Measurements from ENCODE around the gene ZKSCAN1. TPM values are rescaled to one million over a fixed set of nuclear protein-coding genes. Genes with fewer than 3 reads are reported as not detected.
A peak's percentile ranks its signal among the peaks of the same experiment; 100 is the strongest.
"Not testable (repeated sequence)": the region's sequence is repeated elsewhere in the genome, so short reads cannot be mapped to it uniquely, and the experiment has no call there.

ZKSCAN1 gene
- 10 to 100 TPM; 48.5 to 52.4 (median 52.3) TPM for polyA plus RNA-seq (ENCODE audit: insufficient read length in 3 of 3)

DNA sequence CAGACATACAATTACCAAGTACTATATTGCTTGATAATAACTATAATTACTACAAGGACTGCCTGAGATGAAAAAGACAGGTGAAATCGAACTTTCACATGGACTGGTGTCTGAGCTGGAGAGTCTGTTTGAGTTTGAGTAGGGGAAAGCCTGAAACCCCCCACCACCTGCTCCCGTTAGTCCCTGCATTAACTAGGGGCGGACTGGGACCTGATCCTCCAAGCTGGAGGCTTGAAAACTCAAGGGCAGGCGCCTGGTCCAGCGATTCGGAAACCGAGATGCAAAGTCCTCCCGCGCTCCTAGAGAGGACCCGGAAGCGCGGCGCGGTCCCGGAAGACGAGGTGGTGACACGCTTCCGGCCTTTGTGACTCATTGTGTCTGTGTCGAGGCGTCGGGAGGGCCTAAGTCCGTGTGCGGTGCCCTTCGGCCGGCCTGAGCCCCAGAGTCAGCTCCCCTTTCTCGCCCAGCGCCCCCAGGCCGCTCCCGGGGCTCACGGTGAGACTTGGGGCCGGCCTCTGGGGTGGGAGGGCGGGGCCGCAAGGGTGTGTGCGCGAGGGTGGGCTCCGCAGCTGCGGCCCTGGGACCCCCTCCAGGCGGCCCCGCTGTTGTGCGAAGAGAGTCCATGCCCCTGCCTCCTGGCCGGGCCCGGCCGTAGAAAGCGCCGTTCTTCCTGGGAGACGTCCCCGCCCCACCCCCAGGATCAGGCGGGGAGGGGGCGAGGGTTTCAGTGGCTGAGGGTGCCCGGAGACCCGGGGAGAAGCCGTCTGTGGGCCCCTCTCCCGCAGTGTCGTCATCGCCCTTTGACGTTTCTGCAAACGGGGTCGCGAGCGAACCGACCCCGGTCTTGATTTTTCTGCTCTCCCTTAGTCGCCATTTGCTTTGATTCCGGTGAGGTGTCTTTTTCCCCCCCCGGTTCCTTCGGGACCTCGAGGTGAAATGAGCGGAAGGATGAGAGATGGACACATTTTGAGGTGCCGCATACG, at the start of gene ZKSCAN1:
ZKSCAN1 (plus strand) TSS at position 365 of the 983 bp plus-strand sequence. CDS start 7,911 bp downstream, outside the sequence.
- peak; percentile 74 to 83 (median 83) for DNase-seq (ENCODE audit: low read depth in 3 of 3, low spot score in 2 of 3)

GRCh38 chr7:99969298-99969697, 46.1 kb upstream of the ZKSCAN1 start:
- DNase-seq (ENCODE audit: low read depth in 3 of 3, low spot score in 2 of 3) = no peak

GRCh38 chr7:99969813-99970212, 45.6 kb upstream of the ZKSCAN1 start:
- DNase-seq (ENCODE audit: low read depth in 3 of 3, low spot score in 2 of 3) = not testable (repeated sequence)

GRCh38 chr7:99971242-99971641, 44.2 kb upstream of the ZKSCAN1 start:
- DNase-seq (ENCODE audit: low read depth in 3 of 3, low spot score in 2 of 3) = no peak

GRCh38 chr7:99973817-99974216, 41.6 kb upstream of the ZKSCAN1 start:
- DNase-seq (ENCODE audit: low read depth in 3 of 3, low spot score in 2 of 3) = not testable (repeated sequence)

- no peak for DNase-seq (ENCODE audit: low read depth in 3 of 3, low spot score in 2 of 3)
These were observed 40.7 kb upstream of the ZKSCAN1 start for GRCh38 chr7:99974681-99975080.

DNA sequence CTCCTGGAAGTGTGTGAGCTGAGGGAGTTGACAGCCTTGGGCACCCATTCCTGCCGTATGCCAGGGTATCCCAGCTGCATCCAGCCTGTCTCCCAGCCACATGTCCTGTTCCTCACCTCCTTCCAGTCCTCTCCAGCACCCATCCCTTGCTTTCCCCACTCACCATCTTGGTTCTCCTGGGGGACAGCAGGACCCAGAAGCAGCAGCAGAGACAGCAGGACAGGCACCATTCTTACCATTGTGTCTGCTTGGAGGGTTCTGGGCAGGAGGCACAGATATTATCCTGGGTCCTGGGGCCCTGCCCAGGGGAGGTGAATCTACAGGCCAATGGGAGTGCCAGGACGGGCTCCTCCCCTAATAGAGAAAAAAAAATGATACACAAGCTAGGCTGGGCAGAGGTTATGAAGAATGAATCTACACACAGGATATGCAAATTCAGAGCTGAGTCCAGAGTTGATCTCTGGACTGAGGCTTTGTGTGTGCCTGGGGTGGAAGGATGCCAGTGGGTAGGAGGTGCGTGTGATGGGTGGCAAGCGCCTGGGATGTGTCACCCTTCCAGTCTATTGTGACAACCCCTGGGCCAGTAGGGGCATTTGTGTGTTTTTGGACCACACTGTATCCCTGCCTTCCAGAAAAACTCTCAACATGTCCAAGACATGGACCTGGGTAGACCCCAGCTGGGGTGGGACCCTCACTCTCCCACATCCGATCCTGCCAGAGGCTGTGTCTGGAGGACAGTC, 39.4 kb upstream of the ZKSCAN1 start, which contains the start of gene AZGP1:
AZGP1 (minus strand) TSS at position 250 of the 740 bp plus-strand sequence; CDS start at position 239, 11 bp downstream.
- DNase-seq (ENCODE audit: low read depth in 3 of 3, low spot score in 2 of 3) = no peak

DNA sequence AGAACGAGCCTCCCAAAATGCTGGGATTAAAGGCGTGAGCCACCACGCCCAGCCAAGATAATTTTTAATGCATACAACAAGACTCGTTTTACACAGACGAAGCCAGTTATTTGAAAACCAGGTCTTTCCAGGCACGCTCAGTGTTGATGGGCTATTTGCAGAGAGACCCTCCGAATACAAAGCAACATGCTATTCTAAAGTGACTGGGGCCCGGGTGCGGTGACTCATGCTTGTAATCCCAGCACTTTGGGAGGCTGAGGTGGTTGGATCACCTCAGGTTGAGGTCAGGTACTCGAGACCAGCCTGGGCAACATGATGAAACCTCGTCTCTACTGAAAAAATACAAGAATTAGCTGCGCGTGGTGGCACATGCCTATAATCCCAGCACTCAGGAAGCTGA, 38.8 kb upstream of the ZKSCAN1 start:
- no peak for DNase-seq (ENCODE audit: low read depth in 3 of 3, low spot score in 2 of 3)

- DNase-seq (ENCODE audit: low read depth in 3 of 3, low spot score in 2 of 3) = not testable (repeated sequence)
These were observed 35.6 kb upstream of the ZKSCAN1 start for GRCh38 chr7:99979814-99980225.

- not testable (repeated sequence) for DNase-seq (ENCODE audit: low read depth in 3 of 3, low spot score in 2 of 3)
These were observed 34.9 kb upstream of the ZKSCAN1 start for GRCh38 chr7:99980448-99980872.

GRCh38 chr7:99981066-99981465, 34.3 kb upstream of the ZKSCAN1 start:
- not testable (repeated sequence) for DNase-seq (ENCODE audit: low read depth in 3 of 3, low spot score in 2 of 3)

DNA sequence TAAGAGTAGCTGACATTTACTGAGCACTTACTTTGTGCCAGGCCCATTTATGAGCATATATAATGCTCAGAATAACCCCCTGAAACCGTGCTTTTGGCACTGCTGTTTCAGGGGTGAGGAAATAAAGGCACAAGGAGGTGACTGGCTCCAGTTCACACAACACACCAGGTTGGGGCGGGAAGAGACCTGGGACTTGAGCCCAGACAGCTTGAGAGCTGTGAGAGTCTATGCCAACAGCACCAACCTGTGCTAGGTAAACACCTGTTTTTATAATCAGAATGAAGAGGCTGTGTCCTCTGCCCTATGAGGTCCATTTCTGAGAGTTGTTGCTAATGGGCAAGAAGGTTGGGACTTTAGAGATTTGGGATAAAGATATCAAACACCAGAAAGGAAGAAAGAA, 30.8 kb upstream of the ZKSCAN1 start:
- no peak for DNase-seq (ENCODE audit: low read depth in 3 of 3, low spot score in 2 of 3)

DNA sequence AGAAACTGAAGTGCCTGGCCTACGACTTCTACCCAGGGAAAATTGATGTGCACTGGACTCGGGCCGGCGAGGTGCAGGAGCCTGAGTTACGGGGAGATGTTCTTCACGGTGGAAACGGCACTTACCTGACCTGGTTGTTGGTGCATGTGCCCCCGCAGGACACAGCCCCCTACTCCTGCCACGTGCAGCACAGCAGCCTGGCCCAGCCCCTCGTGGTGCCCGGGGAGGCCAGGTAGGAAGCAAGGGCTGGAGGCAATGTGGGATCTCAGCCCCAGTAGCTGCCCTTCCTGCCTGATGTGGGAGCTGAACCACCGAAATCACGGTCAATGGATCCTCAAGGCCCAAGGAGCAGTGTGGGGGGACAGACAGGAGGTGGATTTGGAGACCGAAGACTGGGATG, 28.1 kb upstream of the ZKSCAN1 start:
- DNase-seq (ENCODE audit: low read depth in 3 of 3, low spot score in 2 of 3) = not testable (repeated sequence)

GRCh38 chr7:99987846-99988245, 27.6 kb upstream of the ZKSCAN1 start:
- DNase-seq (ENCODE audit: low read depth in 3 of 3, low spot score in 2 of 3) = no peak

GRCh38 chr7:99990460-99990852, 24.9 kb upstream of the ZKSCAN1 start:
- no peak for DNase-seq (ENCODE audit: low read depth in 3 of 3, low spot score in 2 of 3)

DNA sequence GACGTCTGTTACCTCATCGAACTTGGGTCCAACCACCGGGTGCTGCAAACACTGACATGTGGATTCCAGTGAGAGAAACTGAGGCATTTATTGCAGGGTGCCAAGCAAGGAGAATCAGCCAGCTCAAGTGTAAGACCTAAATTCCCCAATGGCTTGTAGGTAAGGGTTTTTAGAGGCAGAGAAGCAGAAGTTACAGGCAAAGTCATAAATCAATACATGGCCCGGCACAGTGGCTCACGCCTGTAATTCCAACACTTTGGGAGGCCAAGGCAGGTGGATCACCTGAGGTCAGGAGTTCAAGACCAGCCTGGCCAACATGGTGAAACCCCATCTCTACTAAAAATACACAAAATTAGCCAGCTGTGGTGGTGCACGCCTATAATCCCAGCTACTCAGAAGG, 23.9 kb upstream of the ZKSCAN1 start:
- DNase-seq (ENCODE audit: low read depth in 3 of 3, low spot score in 2 of 3) = not testable (repeated sequence)

- no peak for DNase-seq (ENCODE audit: low read depth in 3 of 3, low spot score in 2 of 3)
These were observed 22.9 kb upstream of the ZKSCAN1 start for GRCh38 chr7:99992330-99993038.

DNA sequence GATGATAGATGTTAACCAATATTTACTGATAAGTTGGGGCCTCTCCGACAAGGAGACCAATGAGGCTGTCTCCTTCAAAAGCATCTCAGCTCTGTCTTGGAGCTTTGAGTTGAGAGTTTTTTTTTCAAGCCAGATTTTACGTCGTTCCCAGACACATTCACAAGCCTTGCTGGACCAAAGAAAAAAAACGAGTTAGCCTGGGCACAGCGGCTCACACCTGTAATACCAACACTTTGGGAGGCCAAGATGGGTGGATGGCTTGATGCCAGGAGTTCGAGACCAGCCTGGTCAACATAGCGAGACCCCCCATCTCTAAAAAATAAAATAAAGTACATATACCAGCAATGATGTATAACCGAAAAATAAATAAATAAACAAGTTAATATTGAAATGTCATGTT, 20.6 kb upstream of the ZKSCAN1 start:
- DNase-seq (ENCODE audit: low read depth in 3 of 3, low spot score in 2 of 3) = no peak

- DNase-seq (ENCODE audit: low read depth in 3 of 3, low spot score in 2 of 3) = no peak
These were observed 18.4 kb upstream of the ZKSCAN1 start for GRCh38 chr7:99996755-99997544.

Measured in right renal cortex interstitium (tissue), 3 donors.